ENCODE results near the gene CAT. TPM values are rescaled to one million over a fixed set of nuclear protein-coding genes. Genes with fewer than 3 reads are reported as not detected.

The CAT gene
- total RNA-seq, 3 donors from 2014 or later = 75.7 to 111 (median 89.5) TPM

GRCh38 chr11:34507156-34507555, 68.4 kb downstream of the CAT start:
- no peak for ATAC-seq

DNA sequence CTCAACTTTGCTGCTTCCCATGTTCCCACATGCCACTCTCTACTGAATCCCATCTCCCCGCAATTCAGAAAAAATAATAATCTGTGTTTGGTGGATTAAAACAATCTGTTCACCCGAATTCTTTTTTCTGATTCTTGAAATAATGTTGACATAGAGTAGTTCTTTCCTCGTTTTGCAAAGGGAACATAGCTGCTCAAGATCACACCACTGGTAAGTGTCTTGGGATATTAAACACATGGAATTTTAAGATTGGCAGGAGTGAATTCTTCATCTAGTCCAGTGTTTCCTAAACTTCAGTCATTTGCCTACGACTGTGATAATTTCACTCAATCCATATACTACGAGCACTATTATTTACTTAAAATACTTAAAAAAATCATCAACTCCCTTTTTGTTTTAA, 68.9 kb downstream of the CAT start:
- Histone ChIP-seq H3K36me3 (ENCODE audit: low read depth) (no peaks in the 10 kb centered on the region), H3K4me3 (no peak overlapping the region), H3K4me1 (ENCODE audit: low read depth) (no peaks in the 10 kb centered on the region), H3K9me3 (no peaks in the 10 kb centered on the region)
- intact Hi-C loops (cut with DNase I, micrococcal nuclease) = no loop called here
- ATAC-seq = no peak
- TF ChIP-seq CTCF (IDR thresholded peaks at IDR 0.05) = no peak
- DNase-seq = no peak

More at GRCh38 chr11:34507156-34507555, 68.4 kb downstream of the CAT start:
- no peak overlapping the region for H3K4me3 ChIP-seq
- H3K36me3 ChIP-seq (ENCODE audit: low read depth) = no peaks in the 10 kb centered on the region
- intact Hi-C loops (cut with DNase I, micrococcal nuclease) = no loop called here
- no peaks in the 10 kb centered on the region for H3K4me1 ChIP-seq (ENCODE audit: low read depth)
- no peaks in the 10 kb centered on the region for H3K9me3 ChIP-seq
- no peak for DNase-seq
- no peak for TF ChIP-seq CTCF (IDR thresholded peaks at IDR 0.05)

DNA sequence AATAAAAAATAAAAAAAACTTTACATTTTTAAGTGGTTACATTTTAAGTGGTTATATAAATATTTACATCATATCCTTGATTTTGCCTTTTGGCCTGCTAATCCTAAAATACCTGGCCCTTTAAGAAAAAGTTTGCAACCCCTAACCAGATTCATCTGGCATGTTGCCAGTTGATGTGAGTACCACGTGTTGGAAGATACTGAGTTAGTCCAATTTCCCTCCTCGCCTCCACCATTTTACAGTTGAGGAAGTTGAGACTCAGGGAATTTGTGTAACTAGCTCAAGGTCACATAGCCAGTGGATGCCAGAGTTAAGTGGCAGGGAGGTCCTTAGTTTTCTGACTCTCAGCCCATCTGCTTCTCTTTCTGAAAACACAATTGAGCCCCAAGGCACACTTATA, 69.8 kb downstream of the CAT start:
- ATAC-seq (no peak), DNase-seq (no peak)
- H3K36me3 ChIP-seq (ENCODE audit: low read depth) = no peaks in the 10 kb centered on the region
- no peaks in the 10 kb centered on the region for H3K9me3 ChIP-seq
- no peak for TF ChIP-seq CTCF (IDR thresholded peaks at IDR 0.05)
- no peak overlapping the region for H3K4me3 ChIP-seq
- intact Hi-C loops (cut with DNase I, micrococcal nuclease) = no loop called here
- H3K4me1 ChIP-seq (ENCODE audit: low read depth) = no peaks in the 10 kb centered on the region

DNA sequence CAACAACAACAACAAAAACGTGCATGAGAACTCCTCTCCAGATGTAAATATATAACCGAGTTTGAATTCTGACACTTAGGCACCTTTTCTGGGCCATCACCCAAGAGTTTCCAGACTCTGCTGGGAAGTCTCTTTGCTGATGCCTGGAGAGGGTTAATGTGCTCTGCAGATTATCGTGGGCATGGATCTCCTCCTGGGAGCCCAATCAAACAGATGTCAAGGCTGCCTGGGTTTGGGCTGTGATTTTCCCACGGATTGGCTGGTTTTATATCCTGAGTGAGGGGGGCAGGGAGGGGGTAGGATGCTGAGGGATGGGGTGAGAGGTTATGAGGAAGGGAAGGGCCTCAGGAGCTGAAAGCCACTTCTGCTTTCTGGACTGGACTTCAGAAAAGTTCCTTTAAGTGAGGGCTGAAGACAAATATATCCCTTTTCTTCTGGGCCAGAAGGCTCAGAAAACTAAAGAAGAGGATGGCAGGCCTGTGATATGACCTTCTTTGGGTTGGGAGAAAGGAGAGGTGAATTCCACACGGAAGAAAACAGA, 70.7 kb downstream of the CAT start:
- DNase-seq (no peak), ATAC-seq (no peak)
- Histone ChIP-seq H3K36me3 (ENCODE audit: low read depth) (no peaks in the 10 kb centered on the region), H3K4me3 (no peak overlapping the region), H3K9me3 (no peaks in the 10 kb centered on the region), H3K4me1 (ENCODE audit: low read depth) (no peaks in the 10 kb centered on the region)
- TF ChIP-seq CTCF (IDR thresholded peaks at IDR 0.05) = no peak
- intact Hi-C loops (cut with DNase I, micrococcal nuclease) = no loop called here

DNA sequence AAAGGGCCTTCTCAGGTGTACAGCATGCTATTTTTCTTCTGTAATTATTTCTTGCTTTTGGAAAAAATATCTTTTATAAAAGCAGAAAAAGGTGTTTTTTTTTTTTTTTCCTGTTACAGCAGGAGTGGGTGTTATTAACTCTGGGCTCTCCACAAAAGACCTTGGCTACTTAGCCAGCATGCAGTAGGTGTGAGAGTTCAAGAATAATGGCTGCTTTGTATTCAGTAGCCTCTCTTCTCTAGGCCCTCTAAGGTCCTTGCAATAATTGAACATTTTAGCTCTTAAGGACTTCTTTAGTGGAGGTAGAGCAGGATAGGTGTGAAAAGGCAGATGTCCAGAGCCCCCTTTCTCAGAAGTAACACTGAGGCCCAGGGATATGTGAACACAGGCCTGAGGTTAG, 71.5 kb downstream of the CAT start:
- Histone ChIP-seq H3K9me3 (no peaks in the 10 kb centered on the region), H3K36me3 (ENCODE audit: low read depth) (no peaks in the 10 kb centered on the region), H3K4me1 (ENCODE audit: low read depth) (no peaks in the 10 kb centered on the region), H3K4me3 (no peak overlapping the region)
- no peak for TF ChIP-seq CTCF (IDR thresholded peaks at IDR 0.05)
- intact Hi-C loops (cut with DNase I, micrococcal nuclease) = no loop called here
- ATAC-seq = no peak
- no peak for DNase-seq

- Histone ChIP-seq H3K4me3 (no peak overlapping the region), H3K9me3 (no peaks in the 10 kb centered on the region), H3K36me3 (ENCODE audit: low read depth) (no peaks in the 10 kb centered on the region), H3K4me1 (ENCODE audit: low read depth) (no peaks in the 10 kb centered on the region)
- no peak for DNase-seq
- no peak for TF ChIP-seq CTCF (IDR thresholded peaks at IDR 0.05)
- intact Hi-C loops (cut with DNase I, micrococcal nuclease) = no loop called here
- ATAC-seq = no peak
These were observed 71.9 kb downstream of the CAT start for GRCh38 chr11:34510673-34511072.

Measured in mucosa of descending colon (tissue), 3 donors.